ENCODE data around the gene AARS1.

GRCh38 chr16:70254180-70254964 is 34.9 kb downstream of the AARS1 start:
- no peak for TF ChIP-seq RAD21 (IDR thresholded peaks at IDR 0.05; ENCODE audit: low read depth)
- no peak for TF ChIP-seq CREB1 (IDR thresholded peaks at IDR 0.05; ENCODE audit: low read depth)
- TF ChIP-seq, protein P1, sequence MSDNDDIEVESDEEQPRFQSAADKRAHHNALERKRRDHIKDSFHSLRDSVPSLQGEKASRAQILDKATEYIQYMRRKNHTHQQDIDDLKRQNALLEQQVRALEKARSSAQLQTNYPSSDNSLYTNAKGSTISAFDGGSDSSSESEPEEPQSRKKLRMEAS (IDR thresholded peaks at IDR 0.05): no peak

Data from Ishikawa (cell line).